Measurements from ENCODE around the gene LCN9.

Gene LCN9, protein sequence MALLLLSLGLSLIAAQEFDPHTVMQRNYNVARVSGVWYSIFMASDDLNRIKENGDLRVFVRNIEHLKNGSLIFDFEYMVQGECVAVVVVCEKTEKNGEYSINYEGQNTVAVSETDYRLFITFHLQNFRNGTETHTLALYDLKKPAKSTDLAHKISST

DNA sequence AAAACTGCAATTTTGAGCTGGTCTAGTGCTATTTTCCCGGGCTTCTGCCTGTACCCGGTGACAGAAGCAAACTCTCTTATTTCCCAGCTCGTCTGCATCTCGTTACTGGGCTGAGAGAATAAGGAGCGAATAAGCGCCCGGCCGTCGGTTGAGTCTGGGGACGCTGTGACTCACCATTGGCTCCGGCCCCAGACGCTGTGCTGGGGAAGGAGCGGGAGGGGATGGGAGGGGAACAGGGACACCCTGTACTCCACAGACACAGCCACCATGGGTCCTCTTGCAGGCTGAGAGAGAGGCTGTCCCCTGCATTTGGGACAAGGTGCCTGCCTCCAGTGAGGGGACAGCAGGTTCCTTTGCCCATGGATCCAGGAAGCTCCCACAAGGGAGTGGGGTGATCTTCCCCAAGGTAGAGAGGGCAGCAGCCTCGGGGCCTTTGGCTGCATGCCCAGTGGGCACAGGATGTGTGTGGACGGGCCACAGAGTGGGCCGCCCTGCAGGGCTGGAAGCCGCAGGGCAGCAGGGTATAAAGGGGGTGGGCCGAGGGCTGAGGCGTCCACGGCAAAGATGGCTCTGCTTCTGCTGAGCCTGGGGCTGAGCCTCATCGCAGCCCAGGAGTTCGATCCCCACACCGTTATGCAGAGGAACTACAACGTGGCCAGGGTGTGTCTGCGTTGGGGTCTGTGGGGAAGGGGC lies at the start of gene LCN9:
Gene LCN9, plus strand, starts transcription at position 552 of the 693 bp plus-strand sequence. Its CDS starts 13 bp downstream, at position 565.
- TF ChIP-seq, protein P1, sequence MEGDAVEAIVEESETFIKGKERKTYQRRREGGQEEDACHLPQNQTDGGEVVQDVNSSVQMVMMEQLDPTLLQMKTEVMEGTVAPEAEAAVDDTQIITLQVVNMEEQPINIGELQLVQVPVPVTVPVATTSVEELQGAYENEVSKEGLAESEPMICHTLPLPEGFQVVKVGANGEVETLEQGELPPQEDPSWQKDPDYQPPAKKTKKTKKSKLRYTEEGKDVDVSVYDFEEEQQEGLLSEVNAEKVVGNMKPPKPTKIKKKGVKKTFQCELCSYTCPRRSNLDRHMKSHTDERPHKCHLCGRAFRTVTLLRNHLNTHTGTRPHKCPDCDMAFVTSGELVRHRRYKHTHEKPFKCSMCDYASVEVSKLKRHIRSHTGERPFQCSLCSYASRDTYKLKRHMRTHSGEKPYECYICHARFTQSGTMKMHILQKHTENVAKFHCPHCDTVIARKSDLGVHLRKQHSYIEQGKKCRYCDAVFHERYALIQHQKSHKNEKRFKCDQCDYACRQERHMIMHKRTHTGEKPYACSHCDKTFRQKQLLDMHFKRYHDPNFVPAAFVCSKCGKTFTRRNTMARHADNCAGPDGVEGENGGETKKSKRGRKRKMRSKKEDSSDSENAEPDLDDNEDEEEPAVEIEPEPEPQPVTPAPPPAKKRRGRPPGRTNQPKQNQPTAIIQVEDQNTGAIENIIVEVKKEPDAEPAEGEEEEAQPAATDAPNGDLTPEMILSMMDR (IDR thresholded peaks at IDR 0.05; ENCODE audit: low read depth, low read length, missing control alignments): no peak
- DNase-seq (ENCODE audit: low read depth): no peak
- H3K4me3 ChIP-seq (ENCODE audit: low read depth, low read length): no peak within 1 kb of the TSS

DNA sequence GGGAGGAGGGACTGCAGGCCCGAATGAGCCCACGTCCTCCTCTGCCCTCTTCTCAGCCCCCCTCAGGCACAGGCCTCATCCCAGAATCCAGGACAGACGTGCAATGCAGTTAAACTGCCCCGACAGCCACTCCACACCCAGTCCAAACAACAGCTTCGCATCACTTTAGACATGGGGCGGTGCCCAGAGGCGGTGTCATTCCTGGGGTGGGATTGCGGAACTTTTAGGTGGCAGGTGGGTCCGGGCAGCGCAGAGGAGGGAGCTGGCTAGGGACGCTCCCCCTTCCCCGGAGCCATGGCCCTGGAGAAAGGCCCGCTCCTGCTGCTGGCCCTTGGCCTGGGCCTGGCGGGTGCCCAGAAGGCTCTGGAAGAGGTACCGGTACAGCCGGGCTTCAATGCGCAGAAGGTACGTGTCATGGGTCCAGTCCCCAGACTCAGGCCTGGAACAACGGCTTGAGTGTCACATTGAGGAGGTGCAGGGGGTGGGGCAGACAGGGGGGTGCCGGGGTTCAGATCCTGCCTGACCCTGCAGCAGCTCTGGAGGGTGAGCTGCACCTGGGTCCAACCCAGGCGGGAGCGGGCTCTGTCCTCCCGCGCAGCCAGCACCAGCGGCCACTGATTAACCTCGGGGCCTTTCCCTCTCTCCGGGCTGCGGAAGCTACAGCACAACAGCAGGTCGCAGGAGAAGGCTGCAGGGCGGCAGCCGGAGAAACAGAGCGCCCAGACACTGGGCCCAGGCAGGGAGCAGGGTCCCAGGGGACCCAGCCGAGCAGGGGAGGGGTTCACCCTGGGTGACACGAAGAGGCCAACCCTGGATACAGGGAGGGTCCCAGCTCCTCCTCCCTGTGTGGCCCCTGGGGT lies 48.9 kb upstream of the LCN9 start:
- TF ChIP-seq, protein P1 (IDR thresholded peaks at IDR 0.05; ENCODE audit: low read depth, low read length, missing control alignments): no peak
- no peak overlapping the region for H3K4me3 ChIP-seq (ENCODE audit: low read depth, low read length)
- DNase-seq (ENCODE audit: low read depth): no peak

DNA sequence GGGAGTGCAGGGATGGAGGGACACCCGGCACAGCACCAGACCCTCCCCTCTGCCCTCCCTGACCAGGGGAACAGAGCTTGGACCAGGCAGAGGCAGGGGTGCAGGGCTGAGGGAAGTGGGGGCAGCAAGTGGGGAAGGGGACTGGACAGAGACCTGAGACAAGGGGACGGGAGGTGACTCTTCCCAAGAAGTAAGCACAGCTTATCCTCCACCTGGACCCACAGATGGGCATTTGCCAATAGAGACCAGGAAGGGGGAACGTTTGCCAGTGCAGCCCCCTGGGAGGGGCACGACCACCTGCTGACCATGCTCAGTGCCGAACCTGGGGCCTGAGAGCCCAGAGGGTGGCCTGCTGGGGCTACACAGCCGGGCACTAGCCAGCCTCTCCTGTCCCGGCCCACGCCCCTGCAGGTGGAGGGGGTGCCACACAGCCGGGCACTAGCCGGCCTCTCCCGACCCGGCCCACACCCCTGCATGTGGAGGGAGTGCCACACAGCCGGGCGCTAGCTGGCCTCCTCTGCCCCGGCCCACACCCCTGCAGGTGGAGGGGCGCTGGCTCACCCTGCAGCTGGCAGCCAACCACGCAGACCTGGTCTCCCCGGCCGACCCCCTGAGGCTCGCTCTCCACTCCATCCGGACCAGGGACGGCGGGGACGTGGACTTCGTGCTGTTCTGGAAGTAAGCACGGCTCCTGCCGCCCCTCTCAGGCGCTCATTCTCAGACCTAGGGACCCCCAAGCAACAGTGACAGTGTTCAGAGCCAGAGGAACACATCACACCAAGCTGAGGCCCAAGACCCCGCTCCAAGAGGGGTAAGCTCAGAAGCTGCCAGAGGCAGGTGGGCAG lies 48.1 kb upstream of the LCN9 start:
- H3K4me3 ChIP-seq (ENCODE audit: low read depth, low read length): no peak overlapping the region
- TF ChIP-seq, protein P1 (IDR thresholded peaks at IDR 0.05; ENCODE audit: low read depth, low read length, missing control alignments): no peak
- DNase-seq (ENCODE audit: low read depth): no peak

DNA sequence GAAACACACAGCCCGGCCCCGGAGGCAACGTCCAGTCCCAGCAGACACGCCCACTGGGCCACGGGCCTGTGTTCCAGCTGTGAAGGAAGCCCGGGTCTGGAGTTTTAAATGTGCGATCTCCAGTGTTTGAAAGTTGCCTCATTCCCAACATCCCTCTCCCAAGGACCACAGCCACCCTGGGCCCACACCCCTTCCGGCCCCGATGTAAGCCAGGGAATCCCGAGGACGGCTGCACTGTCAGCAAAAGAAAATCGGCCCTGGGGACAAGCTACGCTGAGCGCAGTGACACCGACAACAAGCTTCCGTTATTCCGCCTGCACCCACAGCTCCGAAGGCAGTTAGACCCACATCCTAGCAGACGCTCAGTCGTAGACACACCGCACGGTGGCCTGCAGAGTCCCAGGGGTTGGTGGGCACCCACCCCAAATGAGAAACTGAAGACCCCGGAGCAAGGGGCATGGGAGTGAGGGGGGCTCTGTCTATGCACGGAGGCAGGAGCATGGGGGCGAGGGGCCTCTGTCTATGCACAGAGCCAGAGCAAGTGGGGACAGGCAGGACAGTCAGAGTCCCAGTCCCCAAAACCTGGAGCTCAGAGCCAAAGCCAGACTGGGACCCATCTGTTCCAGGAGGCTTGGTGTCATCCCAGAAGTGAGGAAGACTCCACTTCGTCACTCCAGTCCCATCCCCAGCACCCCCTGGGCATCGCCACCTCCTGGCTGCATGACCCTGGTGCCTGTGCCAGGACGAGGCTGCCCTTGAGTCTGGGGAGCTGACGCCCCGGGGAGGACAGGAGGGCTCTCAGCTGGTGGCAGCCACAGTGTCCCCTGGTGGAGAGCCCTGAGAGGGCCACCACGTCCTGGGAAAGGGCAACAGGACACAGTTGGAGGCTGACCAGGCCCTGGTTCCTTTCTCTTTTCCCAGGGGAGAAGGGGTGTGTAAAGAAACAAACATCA lies 47.2 kb upstream of the LCN9 start:
- no peak overlapping the region for H3K4me3 ChIP-seq (ENCODE audit: low read depth, low read length)
- DNase-seq (ENCODE audit: low read depth): no peak
- TF ChIP-seq, protein P1 (IDR thresholded peaks at IDR 0.05; ENCODE audit: low read depth, low read length, missing control alignments): peak; percentile 13

DNA sequence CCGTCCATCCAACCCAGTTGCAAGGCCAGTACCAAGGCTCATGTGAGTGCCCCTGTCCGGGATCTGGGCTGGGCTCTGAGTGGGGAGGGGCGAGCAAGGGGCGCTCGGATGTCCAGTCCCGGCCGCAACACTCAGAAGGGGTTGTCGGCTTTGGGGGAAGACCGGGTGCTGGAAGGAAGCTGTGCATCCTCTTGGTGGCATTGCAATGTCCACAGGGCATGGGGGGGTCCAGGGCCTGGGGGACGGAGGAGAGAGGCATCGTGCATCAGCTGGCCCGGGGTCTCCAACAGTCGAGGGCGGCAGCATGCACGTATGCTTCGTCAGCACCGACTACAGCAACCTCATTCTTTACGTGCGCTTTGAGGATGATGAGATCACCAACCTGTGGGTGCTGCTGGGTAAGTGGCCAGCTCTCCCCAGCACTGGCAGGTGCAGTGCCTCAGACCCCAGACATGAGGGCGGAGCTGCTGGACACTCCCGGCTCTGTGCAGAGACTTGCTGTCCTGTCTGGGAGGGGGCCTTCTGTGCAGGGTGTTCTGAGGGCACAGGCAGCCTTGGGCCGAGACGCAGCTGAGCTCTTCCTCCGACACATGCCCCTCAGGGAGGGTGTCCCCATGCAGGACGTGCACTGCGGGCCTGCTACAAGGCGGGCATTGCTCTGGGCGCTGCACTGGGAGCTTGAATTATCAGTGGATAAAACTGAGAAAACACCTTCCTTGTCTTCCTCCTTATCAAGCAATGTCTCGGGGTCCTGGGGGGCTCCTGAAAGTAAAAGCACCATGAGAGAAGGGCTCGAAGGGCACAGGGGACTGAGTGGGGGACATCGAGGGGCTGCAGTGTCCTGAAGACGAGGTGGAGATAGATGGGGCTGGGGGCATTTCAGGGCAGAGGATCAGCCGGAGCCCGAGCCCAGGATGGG lies 46.2 kb upstream of the LCN9 start:
- TF ChIP-seq, protein P1 (IDR thresholded peaks at IDR 0.05; ENCODE audit: low read depth, low read length, missing control alignments): no peak
- no peak for DNase-seq (ENCODE audit: low read depth)
- H3K4me3 ChIP-seq (ENCODE audit: low read depth, low read length): no peak overlapping the region

All from GM12864 (cell line).